Calu3 (cell line): ENCODE results near the gene TENM4. TPM values are rescaled to one million over a fixed set of nuclear protein-coding genes. Genes with fewer than 3 reads are reported as not detected.

Experiments
- BruUV-seq: library from RNA; stranded (reverse); fragments of 400-500 nt; replicated peaks from 2 replicates; lab custom pipeline; 2021; lab: Mats Ljungman, UMichigan
- CTCF ChIA-PET: fragments of 300-600 bp; sonication (Branson Sonifier 250); formaldehyde crosslinking; loops from one replicate; lab custom pipeline; 2022; ENCODE audit warnings: antibody characterized with exemption; lab: Charles Lee
- DNase-seq: peaks from one replicate; pipeline ENCODE4 v3.0.0; 2022
- H3K27ac Mint-ChIP-seq: one replicate; pipeline ENCODE4 v1.8.0; 2022; ENCODE audit warnings: mixed read lengths; ENCODE audit not compliant: unreplicated experiment
- H3K27me3 Mint-ChIP-seq: one replicate; pipeline ENCODE4 v1.8.0; 2022; ENCODE audit warnings: mixed read lengths; ENCODE audit not compliant: unreplicated experiment
- H3K36me3 Mint-ChIP-seq: one replicate; pipeline ENCODE4 v1.8.0; 2022; ENCODE audit warnings: mild to moderate bottlenecking, moderate library complexity, mixed read lengths; ENCODE audit not compliant: insufficient read depth, unreplicated experiment
- H3K4me1 Mint-ChIP-seq: one replicate; pipeline ENCODE4 v1.8.0; 2022; ENCODE audit warnings: mild to moderate bottlenecking, low read depth, mixed read lengths; ENCODE audit not compliant: unreplicated experiment
- H3K4me3 Mint-ChIP-seq: one replicate; pipeline ENCODE4 v1.8.0; 2022; ENCODE audit warnings: mild to moderate bottlenecking, low read depth, moderate library complexity, mixed read lengths; ENCODE audit not compliant: unreplicated experiment
- H3K9me3 Mint-ChIP-seq: one replicate; pipeline ENCODE4 v1.8.0; 2022; ENCODE audit warnings: low read depth, mixed read lengths; ENCODE audit not compliant: unreplicated experiment
- CTCF ChIP-seq: fragments of 200-600 bp; IDR thresholded peaks from one replicate; pipeline ENCODE4 v1.8.0; 2022; ENCODE audit warnings: antibody characterized with exemption; ENCODE audit not compliant: unreplicated experiment
- intact Hi-C: fragments of 100-400 bp; cut with micrococcal nuclease; formaldehyde crosslinking; loops from one replicate; pipeline ENCODE4 v1.10.0; 2022; ENCODE audit not compliant: unreplicated experiment
- total RNA-seq: library from RNA; stranded (reverse); gene quantifications from 2 replicates; pipeline ENCODE4 v1.2.3, GENCODE V29; 2022

The TENM4 gene
- total RNA-seq, 1 experiment from 2014 or later, result not detected

GRCh38 chr11:79314906-79315689, 125.7 kb downstream of the TENM4 start:
- intact Hi-C loops, result no loop called here

GRCh38 chr11:79313530-79313913, 127.3 kb downstream of the TENM4 start:
- H3K36me3 Mint-ChIP-seq, result no peaks in the 10 kb centered on the region
- H3K9me3 Mint-ChIP-seq, result peaks cover 4% of the 10 kb centered on the region
- TF ChIP-seq CTCF, result no peak
- intact Hi-C loops, result no loop called here
- H3K27me3 Mint-ChIP-seq, result peaks cover 26% of the 10 kb centered on the region
- H3K4me3 Mint-ChIP-seq, result no peak overlapping the region
- H3K4me1 Mint-ChIP-seq, result no peaks in the 10 kb centered on the region
- no TSS peak for BruUV-seq
- DNase-seq, result no peak
- H3K27ac Mint-ChIP-seq, result no peak overlapping the region
- CTCF ChIA-PET, result no interaction called here

More at GRCh38 chr11:79314906-79315689, 125.7 kb downstream of the TENM4 start:
- H3K27ac Mint-ChIP-seq, result no peak overlapping the region
- H3K4me1 Mint-ChIP-seq, result no peaks in the 10 kb centered on the region
- H3K27me3 Mint-ChIP-seq, result peaks cover 22% of the 10 kb centered on the region
- no TSS peak for BruUV-seq
- no peak overlapping the region for H3K4me3 Mint-ChIP-seq
- H3K36me3 Mint-ChIP-seq, result no peaks in the 10 kb centered on the region
- peaks cover 4% of the 10 kb centered on the region for H3K9me3 Mint-ChIP-seq
- DNase-seq, result no peak
- CTCF ChIA-PET, result no interaction called here
- TF ChIP-seq CTCF, result no peak

GRCh38 chr11:79312617-79313529, 128.0 kb downstream of the TENM4 start:
- Mint-ChIP-seq H3K9me3 (peaks cover 4% of the 10 kb centered on the region), H3K4me3 (no peak overlapping the region), H3K4me1 (no peaks in the 10 kb centered on the region), H3K27ac (no peak overlapping the region), H3K36me3 (no peaks in the 10 kb centered on the region), H3K27me3 (peaks cover 26% of the 10 kb centered on the region)
- intact Hi-C loops, result no loop called here
- TF ChIP-seq CTCF, result no peak
- no peak for DNase-seq
- BruUV-seq, result no TSS peak
- CTCF ChIA-PET, result no interaction called here

- Mint-ChIP-seq H3K4me3 (no peak overlapping the region), H3K27ac (no peak overlapping the region)
- CTCF ChIA-PET, result no interaction called here
These were observed 129.4 kb downstream of the TENM4 start for GRCh38 chr11:79311461-79311860.

More at GRCh38 chr11:79311461-79311860, 129.4 kb downstream of the TENM4 start:
- Mint-ChIP-seq H3K9me3 (peaks cover 9% of the 10 kb centered on the region), H3K36me3 (no peaks in the 10 kb centered on the region), H3K4me1 (no peaks in the 10 kb centered on the region), H3K27me3 (peaks cover 26% of the 10 kb centered on the region)
- BruUV-seq, result no TSS peak
- no peak for DNase-seq
- intact Hi-C loops, result no loop called here
- TF ChIP-seq CTCF, result no peak
